HL-60 (cell line): ENCODE measurements around the gene MNDA.

Experiments used
- DNase-seq, 2 experiments: peaks; one replicate each; pipeline ENCODE4 v3.0.0-alpha.2; 2010 to 2020; ENCODE audit warnings: low read depth in 1 of 2, low spot score in 1 of 2
- H3K27ac ChIP-seq: fragments of 250-450 bp; sonication (Bioruptor Pico); replicated peaks from 2 replicates; pipeline ENCODE4 v1.5.1; 2020; ENCODE audit warnings: mild to moderate bottlenecking, moderate library complexity
- H3K27me3 ChIP-seq: fragments of 250-450 bp; sonication (Bioruptor Pico); 2 replicates; pipeline ENCODE4 v1.5.1; 2021; ENCODE audit warnings: mild to moderate bottlenecking, moderate library complexity; ENCODE audit not compliant: insufficient read depth, poor library complexity, severe bottlenecking
- H3K4me3 ChIP-seq: replicated peaks from 2 replicates; pipeline ENCODE4 v1.5.1; 2011; ENCODE audit warnings: mild to moderate bottlenecking, control low read depth, low read length; ENCODE audit not compliant: insufficient read depth
- GABPA ChIP-seq: IDR thresholded peaks from 2 replicates; pipeline ENCODE4 v1.6.1; 2012; ENCODE audit warnings: low read depth
- POLR2AphosphoS5 ChIP-seq: IDR thresholded peaks from 2 replicates; pipeline ENCODE4 v1.6.1; 2012; ENCODE audit warnings: low read depth
- SPI1 ChIP-seq: IDR thresholded peaks from 2 replicates; pipeline ENCODE4 v1.6.1; 2012; ENCODE audit warnings: low read depth, mild to moderate bottlenecking, borderline replicate concordance
- TF ChIP-seq, protein P1 (sequence below): IDR thresholded peaks from 2 replicates; pipeline ENCODE4 v1.6.1; 2012; ENCODE audit warnings: low read depth; ENCODE audit not compliant: insufficient replicate concordance
- TF ChIP-seq, protein P2 (sequence below): IDR thresholded peaks from one replicate; pipeline ENCODE4 v1.5.1; 2011; ENCODE audit warnings: low read length, control low read depth, inconsistent platforms; ENCODE audit not compliant: insufficient read depth

The MNDA gene

GRCh38 chr1:158821723-158822122 lies 9.4 kb upstream of the MNDA start:
- no peak for TF ChIP-seq SPI1
- TF ChIP-seq, protein P1, sequence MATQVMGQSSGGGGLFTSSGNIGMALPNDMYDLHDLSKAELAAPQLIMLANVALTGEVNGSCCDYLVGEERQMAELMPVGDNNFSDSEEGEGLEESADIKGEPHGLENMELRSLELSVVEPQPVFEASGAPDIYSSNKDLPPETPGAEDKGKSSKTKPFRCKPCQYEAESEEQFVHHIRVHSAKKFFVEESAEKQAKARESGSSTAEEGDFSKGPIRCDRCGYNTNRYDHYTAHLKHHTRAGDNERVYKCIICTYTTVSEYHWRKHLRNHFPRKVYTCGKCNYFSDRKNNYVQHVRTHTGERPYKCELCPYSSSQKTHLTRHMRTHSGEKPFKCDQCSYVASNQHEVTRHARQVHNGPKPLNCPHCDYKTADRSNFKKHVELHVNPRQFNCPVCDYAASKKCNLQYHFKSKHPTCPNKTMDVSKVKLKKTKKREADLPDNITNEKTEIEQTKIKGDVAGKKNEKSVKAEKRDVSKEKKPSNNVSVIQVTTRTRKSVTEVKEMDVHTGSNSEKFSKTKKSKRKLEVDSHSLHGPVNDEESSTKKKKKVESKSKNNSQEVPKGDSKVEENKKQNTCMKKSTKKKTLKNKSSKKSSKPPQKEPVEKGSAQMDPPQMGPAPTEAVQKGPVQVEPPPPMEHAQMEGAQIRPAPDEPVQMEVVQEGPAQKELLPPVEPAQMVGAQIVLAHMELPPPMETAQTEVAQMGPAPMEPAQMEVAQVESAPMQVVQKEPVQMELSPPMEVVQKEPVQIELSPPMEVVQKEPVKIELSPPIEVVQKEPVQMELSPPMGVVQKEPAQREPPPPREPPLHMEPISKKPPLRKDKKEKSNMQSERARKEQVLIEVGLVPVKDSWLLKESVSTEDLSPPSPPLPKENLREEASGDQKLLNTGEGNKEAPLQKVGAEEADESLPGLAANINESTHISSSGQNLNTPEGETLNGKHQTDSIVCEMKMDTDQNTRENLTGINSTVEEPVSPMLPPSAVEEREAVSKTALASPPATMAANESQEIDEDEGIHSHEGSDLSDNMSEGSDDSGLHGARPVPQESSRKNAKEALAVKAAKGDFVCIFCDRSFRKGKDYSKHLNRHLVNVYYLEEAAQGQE, result no peak
- TF ChIP-seq, protein P2, sequence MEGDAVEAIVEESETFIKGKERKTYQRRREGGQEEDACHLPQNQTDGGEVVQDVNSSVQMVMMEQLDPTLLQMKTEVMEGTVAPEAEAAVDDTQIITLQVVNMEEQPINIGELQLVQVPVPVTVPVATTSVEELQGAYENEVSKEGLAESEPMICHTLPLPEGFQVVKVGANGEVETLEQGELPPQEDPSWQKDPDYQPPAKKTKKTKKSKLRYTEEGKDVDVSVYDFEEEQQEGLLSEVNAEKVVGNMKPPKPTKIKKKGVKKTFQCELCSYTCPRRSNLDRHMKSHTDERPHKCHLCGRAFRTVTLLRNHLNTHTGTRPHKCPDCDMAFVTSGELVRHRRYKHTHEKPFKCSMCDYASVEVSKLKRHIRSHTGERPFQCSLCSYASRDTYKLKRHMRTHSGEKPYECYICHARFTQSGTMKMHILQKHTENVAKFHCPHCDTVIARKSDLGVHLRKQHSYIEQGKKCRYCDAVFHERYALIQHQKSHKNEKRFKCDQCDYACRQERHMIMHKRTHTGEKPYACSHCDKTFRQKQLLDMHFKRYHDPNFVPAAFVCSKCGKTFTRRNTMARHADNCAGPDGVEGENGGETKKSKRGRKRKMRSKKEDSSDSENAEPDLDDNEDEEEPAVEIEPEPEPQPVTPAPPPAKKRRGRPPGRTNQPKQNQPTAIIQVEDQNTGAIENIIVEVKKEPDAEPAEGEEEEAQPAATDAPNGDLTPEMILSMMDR, result no peak
- TF ChIP-seq GABPA, result no peak
- no peak for TF ChIP-seq POLR2AphosphoS5
- Histone ChIP-seq H3K27me3 (no peaks in the 10 kb centered on the region), H3K27ac (no peak overlapping the region), H3K4me3 (no peak overlapping the region)
- DNase-seq, result no peak

- H3K27me3 ChIP-seq, result no peaks in the 10 kb centered on the region
- no peak overlapping the region for H3K4me3 ChIP-seq
- TF ChIP-seq, protein P1, result no peak
- TF ChIP-seq, protein P2, result no peak
- TF ChIP-seq POLR2AphosphoS5 (no peak), GABPA (no peak)
- no peak for DNase-seq
- peak overlapping the region; percentile 99 for H3K27ac ChIP-seq
These were observed 975 bp upstream of the MNDA start for GRCh38 chr1:158830074-158830677.

GRCh38 chr1:158833264-158833663 lies 2.1 kb downstream of the MNDA start:
- Histone ChIP-seq H3K27me3 (no peaks in the 10 kb centered on the region), H3K27ac (peak overlapping the region; percentile 99), H3K4me3 (peak overlapping the region; percentile 54)
- DNase-seq, result peak; percentile 72 to 89
- TF ChIP-seq POLR2AphosphoS5, result peak; percentile 78; the same call in 1 of the 2 replicates
- no peak for TF ChIP-seq GABPA
- TF ChIP-seq, protein P1, result peak; percentile 68
- TF ChIP-seq, protein P2, result no peak
- TF ChIP-seq SPI1, result no peak
